Measurements from ENCODE around the gene TARDBP. TPM values are rescaled to one million over a fixed set of nuclear protein-coding genes. Genes with fewer than 3 reads are reported as not detected.

Gene TARDBP
- total and polyA plus RNA-seq, 9 of the 15 experiments (the other 6 are each of a cell fraction or from before 2014, with no cell fraction given) = 122 to 515 (median 243) TPM

DNA sequence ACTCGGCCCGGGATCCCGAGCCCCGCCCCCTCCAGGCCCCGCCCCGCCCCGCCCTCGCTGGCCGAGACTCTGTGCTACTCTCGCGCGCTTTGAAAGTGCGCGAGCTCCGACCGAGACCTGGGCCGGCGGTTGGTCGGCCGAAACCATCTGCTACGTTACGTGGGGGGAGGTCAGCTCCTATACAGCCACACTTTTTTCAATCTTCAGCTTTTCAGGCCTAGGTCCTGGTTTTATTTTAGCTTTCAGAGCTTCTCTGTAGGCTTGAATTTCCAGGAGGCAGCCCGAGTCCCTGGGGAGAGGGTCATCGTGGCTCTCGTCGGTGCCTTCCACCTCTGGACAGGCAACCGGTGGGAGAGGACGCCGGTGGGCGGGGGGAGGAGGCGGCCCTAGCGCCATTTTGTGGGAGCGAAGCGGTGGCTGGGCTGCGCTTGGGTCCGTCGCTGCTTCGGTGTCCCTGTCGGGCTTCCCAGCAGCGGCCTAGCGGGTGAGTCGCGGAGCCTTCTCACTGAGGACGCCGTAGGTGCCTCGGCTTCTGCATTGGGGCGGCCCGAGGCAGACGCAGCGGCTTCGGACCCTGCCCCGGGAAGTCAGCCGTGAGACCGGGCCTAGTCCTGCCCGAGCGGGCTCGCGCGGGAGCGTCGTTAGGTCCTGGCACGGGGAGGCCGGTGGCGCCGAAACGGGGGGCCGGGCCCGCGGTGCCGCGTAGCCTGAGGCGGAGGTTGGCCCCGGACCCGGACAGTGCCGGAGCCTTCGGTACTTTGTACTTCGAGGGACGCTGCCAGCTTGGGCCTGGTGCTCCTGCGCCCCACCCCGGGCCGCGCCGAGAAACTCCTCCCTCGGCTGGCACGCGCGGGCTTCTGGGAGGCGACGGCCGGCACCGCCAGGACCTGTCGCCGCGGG is at the start of gene TARDBP (continued):
- TF ChIP-seq JUND (IDR thresholded peaks at IDR 0.05; ENCODE audit: borderline replicate concordance, low read depth, low read length) (peak; percentile 99), JUND (tag; IDR thresholded peaks at IDR 0.05; ENCODE audit: borderline replicate concordance, low read depth, low read length) (no peak), MED1 (CRISPR knock-in tag; IDR thresholded peaks at IDR 0.05; ENCODE audit: borderline replicate concordance) (no peak), ZNF764 (CRISPR knock-in tag; IDR thresholded peaks at IDR 0.05; ENCODE audit: low read depth) (no peak), UBTF (IDR thresholded peaks at IDR 0.05; ENCODE audit: borderline replicate concordance in 1 of 2, low read depth in 2 of 2, low read length in 2 of 2) (peak in 1 of 2 experiments; percentile 58; a peak in 1 of 4 replicates), ELF4 (CRISPR knock-in tag; IDR thresholded peaks at IDR 0.05) (peak; percentile 56; the same call in 1 of the 2 replicates), ZEB2 (IDR thresholded peaks at IDR 0.05) (no peak)
- TF ChIP-seq, protein P1, sequence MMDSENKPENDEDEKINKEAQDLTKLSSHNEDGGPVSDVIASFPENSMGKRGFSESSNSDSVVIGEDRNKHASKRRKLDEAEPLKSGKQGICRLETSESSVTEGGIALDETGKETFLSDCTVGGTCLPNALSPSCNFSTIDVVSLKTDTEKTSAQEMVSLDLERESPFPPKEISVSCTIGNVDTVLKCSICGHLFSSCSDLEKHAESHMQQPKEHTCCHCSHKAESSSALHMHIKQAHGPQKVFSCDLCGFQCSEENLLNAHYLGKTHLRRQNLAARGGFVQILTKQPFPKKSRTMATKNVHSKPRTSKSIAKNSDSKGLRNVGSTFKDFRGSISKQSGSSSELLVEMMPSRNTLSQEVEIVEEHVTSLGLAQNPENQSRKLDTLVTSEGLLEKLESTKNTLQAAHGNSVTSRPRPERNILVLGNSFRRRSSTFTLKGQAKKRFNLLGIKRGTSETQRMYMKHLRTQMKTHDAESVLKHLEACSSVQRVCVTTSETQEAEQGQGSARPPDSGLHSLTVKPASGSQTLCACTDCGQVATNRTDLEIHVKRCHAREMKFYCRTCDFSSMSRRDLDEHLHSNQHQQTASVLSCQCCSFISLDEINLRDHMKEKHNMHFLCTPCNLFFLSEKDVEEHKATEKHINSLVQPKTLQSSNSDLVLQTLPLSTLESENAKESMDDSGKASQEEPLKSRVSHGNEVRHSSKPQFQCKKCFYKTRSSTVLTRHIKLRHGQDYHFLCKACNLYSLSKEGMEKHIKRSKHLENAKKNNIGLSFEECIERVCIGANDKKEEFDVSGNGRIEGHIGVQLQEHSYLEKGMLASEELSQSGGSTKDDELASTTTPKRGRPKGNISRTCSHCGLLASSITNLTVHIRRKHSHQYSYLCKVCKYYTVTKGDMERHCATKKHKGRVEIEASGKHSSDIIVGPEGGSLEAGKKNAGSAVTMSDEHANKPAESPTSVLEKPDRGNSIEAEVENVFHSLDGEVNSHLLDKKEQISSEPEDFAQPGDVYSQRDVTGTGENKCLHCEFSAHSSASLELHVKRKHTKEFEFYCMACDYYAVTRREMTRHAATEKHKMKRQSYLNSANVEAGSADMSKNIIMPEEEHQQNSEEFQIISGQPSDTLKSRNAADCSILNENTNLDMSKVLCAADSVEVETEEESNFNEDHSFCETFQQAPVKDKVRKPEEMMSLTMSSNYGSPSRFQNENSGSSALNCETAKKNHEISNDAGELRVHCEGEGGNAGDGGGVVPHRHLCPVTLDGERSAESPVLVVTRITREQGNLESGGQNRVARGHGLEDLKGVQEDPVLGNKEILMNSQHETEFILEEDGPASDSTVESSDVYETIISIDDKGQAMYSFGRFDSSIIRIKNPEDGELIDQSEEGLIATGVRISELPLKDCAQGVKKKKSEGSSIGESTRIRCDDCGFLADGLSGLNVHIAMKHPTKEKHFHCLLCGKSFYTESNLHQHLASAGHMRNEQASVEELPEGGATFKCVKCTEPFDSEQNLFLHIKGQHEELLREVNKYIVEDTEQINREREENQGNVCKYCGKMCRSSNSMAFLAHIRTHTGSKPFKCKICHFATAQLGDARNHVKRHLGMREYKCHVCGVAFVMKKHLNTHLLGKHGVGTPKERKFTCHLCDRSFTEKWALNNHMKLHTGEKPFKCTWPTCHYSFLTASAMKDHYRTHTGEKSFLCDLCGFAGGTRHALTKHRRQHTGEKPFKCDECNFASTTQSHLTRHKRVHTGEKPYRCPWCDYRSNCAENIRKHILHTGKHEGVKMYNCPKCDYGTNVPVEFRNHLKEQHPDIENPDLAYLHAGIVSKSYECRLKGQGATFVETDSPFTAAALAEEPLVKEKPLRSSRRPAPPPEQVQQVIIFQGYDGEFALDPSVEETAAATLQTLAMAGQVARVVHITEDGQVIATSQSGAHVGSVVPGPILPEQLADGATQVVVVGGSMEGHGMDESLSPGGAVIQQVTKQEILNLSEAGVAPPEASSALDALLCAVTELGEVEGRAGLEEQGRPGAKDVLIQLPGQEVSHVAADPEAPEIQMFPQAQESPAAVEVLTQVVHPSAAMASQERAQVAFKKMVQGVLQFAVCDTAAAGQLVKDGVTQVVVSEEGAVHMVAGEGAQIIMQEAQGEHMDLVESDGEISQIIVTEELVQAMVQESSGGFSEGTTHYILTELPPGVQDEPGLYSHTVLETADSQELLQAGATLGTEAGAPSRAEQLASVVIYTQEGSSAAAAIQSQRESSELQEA (IDR thresholded peaks at IDR 0.05; ENCODE audit: low read depth) = no peak

All from K562 (cell line).